Tibial nerve (tissue), 4 donors: ENCODE results near the gene AOAH.

ENCODE experiments used
- EP300 ChIP-seq, 2 donors: sonication (generic); formaldehyde crosslinking; IDR thresholded peaks; one replicate each; pipeline ENCODE4 v1.6.1; 2017; ENCODE audit warnings: antibody characterized with exemption in 2 of 2, mild to moderate bottlenecking in 1 of 2
- POLR2A ChIP-seq, 2 donors: fragments of 450-650 bp; IDR thresholded peaks; one replicate each; pipeline ENCODE4 v1.6.1; 2017; ENCODE audit warnings: antibody characterized with exemption in 2 of 2, mild to moderate bottlenecking in 2 of 2, moderate library complexity in 2 of 2
- TF ChIP-seq, protein P1 (sequence below), 5 experiments: fragments of 200-600 bp in 3 of 5; fragments of 450-650 bp in 2 of 5; sonication (generic) in 3 of 5; IDR thresholded peaks; one replicate each; pipeline ENCODE4 v1.5.1; 2016 to 2019; ENCODE audit warnings: antibody characterized with exemption in 5 of 5, mild to moderate bottlenecking in 3 of 5, moderate library complexity in 2 of 5

DNA sequence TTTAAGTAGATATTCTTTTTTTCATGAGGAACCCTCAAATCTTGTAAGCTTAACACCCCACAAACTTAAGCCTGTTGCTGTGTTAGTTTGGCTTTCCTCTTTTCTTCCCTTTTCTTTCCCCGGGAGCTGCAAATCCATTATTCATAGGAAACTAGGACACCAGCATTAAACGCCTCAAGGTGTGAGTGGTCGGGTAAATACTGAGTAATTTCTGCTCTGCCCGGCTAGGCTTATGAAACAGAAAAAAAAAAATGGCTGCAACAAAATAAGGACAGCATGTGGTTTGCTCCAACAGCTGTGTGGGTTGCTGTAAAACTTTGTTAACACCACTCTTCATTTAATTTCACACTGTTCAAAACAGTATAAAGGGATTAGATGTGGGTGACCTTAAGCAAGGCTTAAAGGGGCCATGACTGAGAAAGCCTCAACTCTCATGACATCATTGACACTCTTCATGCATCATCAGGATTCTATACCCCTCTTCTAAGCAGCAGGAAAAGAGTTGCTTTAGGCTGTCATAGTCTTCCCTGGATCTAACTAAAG, 104.1 kb downstream of the AOAH start:
- TF ChIP-seq, protein P1, sequence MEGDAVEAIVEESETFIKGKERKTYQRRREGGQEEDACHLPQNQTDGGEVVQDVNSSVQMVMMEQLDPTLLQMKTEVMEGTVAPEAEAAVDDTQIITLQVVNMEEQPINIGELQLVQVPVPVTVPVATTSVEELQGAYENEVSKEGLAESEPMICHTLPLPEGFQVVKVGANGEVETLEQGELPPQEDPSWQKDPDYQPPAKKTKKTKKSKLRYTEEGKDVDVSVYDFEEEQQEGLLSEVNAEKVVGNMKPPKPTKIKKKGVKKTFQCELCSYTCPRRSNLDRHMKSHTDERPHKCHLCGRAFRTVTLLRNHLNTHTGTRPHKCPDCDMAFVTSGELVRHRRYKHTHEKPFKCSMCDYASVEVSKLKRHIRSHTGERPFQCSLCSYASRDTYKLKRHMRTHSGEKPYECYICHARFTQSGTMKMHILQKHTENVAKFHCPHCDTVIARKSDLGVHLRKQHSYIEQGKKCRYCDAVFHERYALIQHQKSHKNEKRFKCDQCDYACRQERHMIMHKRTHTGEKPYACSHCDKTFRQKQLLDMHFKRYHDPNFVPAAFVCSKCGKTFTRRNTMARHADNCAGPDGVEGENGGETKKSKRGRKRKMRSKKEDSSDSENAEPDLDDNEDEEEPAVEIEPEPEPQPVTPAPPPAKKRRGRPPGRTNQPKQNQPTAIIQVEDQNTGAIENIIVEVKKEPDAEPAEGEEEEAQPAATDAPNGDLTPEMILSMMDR (IDR thresholded peaks at IDR 0.05): no peak
- no peak for TF ChIP-seq EP300 (IDR thresholded peaks at IDR 0.05)
- no peak for TF ChIP-seq POLR2A (IDR thresholded peaks at IDR 0.05)
